Liver (tissue), 9 donors: ENCODE results near the gene COLEC12. TPM values are rescaled to one million over a fixed set of nuclear protein-coding genes. Genes with fewer than 3 reads are reported as not detected.

Experiments used
- DNase-seq: peaks from one replicate; pipeline ENCODE4 v3.0.0-alpha.2; 2017; ENCODE audit warnings: low spot score
- H3K27ac ChIP-seq, 2 donors: one replicate each; pipeline ENCODE4 v1.7.0; 2013; ENCODE audit warnings: inconsistent platforms in 2 of 2, low read length in 2 of 2, control low read depth in 1 of 2, low read depth in 1 of 2, mild to moderate bottlenecking in 1 of 2
- H3K27me3 ChIP-seq, 4 donors: one replicate each; pipeline versions ENCODE4 v1.6.1 to v1.7.0; 2013; ENCODE audit warnings: low read length in 3 of 4, inconsistent platforms in 1 of 4, mild to moderate bottlenecking in 1 of 4, moderate library complexity in 1 of 4; ENCODE audit not compliant: control insufficient read depth in 4 of 4, insufficient read depth in 4 of 4
- H3K36me3 ChIP-seq, 4 donors: one replicate each; pipeline versions ENCODE4 v1.6.1 to v1.7.0; 2013; ENCODE audit warnings: low read length in 3 of 4, mild to moderate bottlenecking in 3 of 4, low read depth in 1 of 4, moderate library complexity in 1 of 4; ENCODE audit not compliant: control insufficient read depth in 4 of 4, insufficient read depth in 3 of 4
- H3K4me1 ChIP-seq, 4 donors: one replicate each; pipeline versions ENCODE4 v1.6.1 to v1.7.0; 2013; ENCODE audit warnings: low read length in 3 of 4, mild to moderate bottlenecking in 3 of 4, moderate library complexity in 1 of 4; ENCODE audit not compliant: control insufficient read depth in 4 of 4, insufficient read depth in 4 of 4
- H3K4me3 ChIP-seq, 3 donors: one replicate each; pipeline versions ENCODE4 v1.6.1 to v1.7.0; 2013; ENCODE audit warnings: low read length in 3 of 3, control low read depth in 1 of 3, low read depth in 1 of 3, mild to moderate bottlenecking in 1 of 3
- H3K9ac ChIP-seq, 2 donors: one replicate each; pipeline ENCODE4 v1.7.0; 2013; ENCODE audit warnings: low read length in 2 of 2, mild to moderate bottlenecking in 2 of 2, moderate library complexity in 2 of 2, control low read depth in 1 of 2, low read depth in 1 of 2
- H3K9me3 ChIP-seq, 4 donors: one replicate each; pipeline versions ENCODE4 v1.6.1 to v1.7.0; 2013; ENCODE audit warnings: low read length in 3 of 4; ENCODE audit not compliant: control insufficient read depth in 4 of 4
- EGR1 ChIP-seq, 2 donors: IDR thresholded peaks; 2 replicates each; pipeline ENCODE4 v1.6.1; 2016 to 2018; ENCODE audit warnings: antibody characterized with exemption in 2 of 2, low read depth in 2 of 2
- FOXA1 ChIP-seq: IDR thresholded peaks from 2 replicates; pipeline ENCODE4 v1.6.1; 2016; ENCODE audit warnings: antibody characterized with exemption
- FOXA2 ChIP-seq: IDR thresholded peaks from 2 replicates; pipeline ENCODE4 v1.6.1; 2016; ENCODE audit warnings: antibody characterized with exemption
- GABPA ChIP-seq, 2 donors: IDR thresholded peaks in 1 of 2; conservative IDR thresholded peaks in 1 of 2; 2 replicates each; pipeline ENCODE4 v1.6.1; 2016; ENCODE audit warnings: antibody characterized with exemption in 2 of 2, mild to moderate bottlenecking in 1 of 2, moderate library complexity in 1 of 2
- HNF4A ChIP-seq, 2 donors: conservative IDR thresholded peaks; 2 replicates each; pipeline ENCODE4 v1.6.1; 2016; ENCODE audit warnings: antibody characterized with exemption in 2 of 2, mild to moderate bottlenecking in 2 of 2
- HNF4G ChIP-seq: IDR thresholded peaks from 2 replicates; pipeline ENCODE4 v1.6.1; 2016; ENCODE audit warnings: antibody characterized with exemption
- MAX ChIP-seq: IDR thresholded peaks from 2 replicates; pipeline ENCODE4 v1.6.1; 2016; ENCODE audit warnings: antibody characterized with exemption
- REST ChIP-seq: IDR thresholded peaks from 2 replicates; pipeline ENCODE4 v1.6.1; 2016; ENCODE audit warnings: antibody characterized with exemption, mild to moderate bottlenecking
- RXRA ChIP-seq, 2 donors: IDR thresholded peaks; 2 replicates each; pipeline ENCODE4 v1.6.1; 2017 to 2018; ENCODE audit warnings: antibody characterized with exemption in 2 of 2, mild to moderate bottlenecking in 1 of 2
- SP1 ChIP-seq: IDR thresholded peaks from 2 replicates; pipeline ENCODE4 v1.6.1; 2018; ENCODE audit warnings: antibody characterized with exemption, mild to moderate bottlenecking
- WGBS: extraction: QIAGEN DNeasy Blood & Tissue Kit; methylation state at CpG from one replicate; pipeline ENCODE4 v1.1.7; 2013; 5-methylcytosine and 5-hydroxymethylcytosine counted together
- polyA plus RNA-seq, 2 donors: library from polyadenylated mRNA; stranded (reverse) in 1 of 2; unstranded in 1 of 2; fragments of 200-250 nt in 1 of 2; fragments of >200 nt in 1 of 2; fragmentation: Nextera tagmentation in 1 of 2; extraction: Ambion mirVana in 1 of 2; gene quantifications; one replicate each; pipeline versions ENCODE4 v1.2.1 to v1.2.3, GENCODE V29; 2013 to 2015
- total RNA-seq, 2 donors: library from RNA; depleted of rRNA; stranded (reverse); fragments of >200 nt; gene quantifications; one replicate each; pipeline ENCODE4 v1.2.3, GENCODE V29; 2014
- TF ChIP-seq, protein P1 (sequence below): IDR thresholded peaks from 2 replicates; pipeline ENCODE4 v1.6.1; 2016; ENCODE audit warnings: antibody characterized with exemption
- TF ChIP-seq, protein P2 (sequence below): fragments of 150-350 bp; IDR thresholded peaks from 2 replicates; pipeline ENCODE4 v1.5.1; 2017; ENCODE audit warnings: improper control_type of control experiment, low read depth, low read length; ENCODE audit not compliant: missing input control
- donor health status: healthy.
- donor health status: healthy.
- donor health status: healthy.
- donor health status: healthy.
- donor health status: healthy.

The COLEC12 gene
- total and polyA plus RNA-seq, 4 donors, result 0.03 to 1.6 (median 0.28) TPM

GRCh38 chr18:498931-499775 lies 1.3 kb downstream of the COLEC12 start (continued):
- TF ChIP-seq SP1 (no peak), HNF4G (no peak), FOXA1 (no peak), HNF4A (conservative IDR thresholded peaks at IDR 0.05) (no peak), GABPA (IDR thresholded peaks at IDR 0.05 in 1 of 2, conservative IDR thresholded peaks at IDR 0.05 in 1 of 2) (no peak)
- TF ChIP-seq, protein P1, sequence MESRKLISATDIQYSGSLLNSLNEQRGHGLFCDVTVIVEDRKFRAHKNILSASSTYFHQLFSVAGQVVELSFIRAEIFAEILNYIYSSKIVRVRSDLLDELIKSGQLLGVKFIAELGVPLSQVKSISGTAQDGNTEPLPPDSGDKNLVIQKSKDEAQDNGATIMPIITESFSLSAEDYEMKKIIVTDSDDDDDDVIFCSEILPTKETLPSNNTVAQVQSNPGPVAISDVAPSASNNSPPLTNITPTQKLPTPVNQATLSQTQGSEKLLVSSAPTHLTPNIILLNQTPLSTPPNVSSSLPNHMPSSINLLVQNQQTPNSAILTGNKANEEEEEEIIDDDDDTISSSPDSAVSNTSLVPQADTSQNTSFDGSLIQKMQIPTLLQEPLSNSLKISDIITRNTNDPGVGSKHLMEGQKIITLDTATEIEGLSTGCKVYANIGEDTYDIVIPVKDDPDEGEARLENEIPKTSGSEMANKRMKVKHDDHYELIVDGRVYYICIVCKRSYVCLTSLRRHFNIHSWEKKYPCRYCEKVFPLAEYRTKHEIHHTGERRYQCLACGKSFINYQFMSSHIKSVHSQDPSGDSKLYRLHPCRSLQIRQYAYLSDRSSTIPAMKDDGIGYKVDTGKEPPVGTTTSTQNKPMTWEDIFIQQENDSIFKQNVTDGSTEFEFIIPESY, result no peak

- WGBS, result 68% methylated on average over 6 of the region's 6 CpGs
- Histone ChIP-seq H3K27me3 (peaks cover 0 to 11% (median 2%) of the 10 kb centered on the region in 4 donors), H3K27ac (no peak overlapping the region), H3K9ac (no peak overlapping the region), H3K4me3 (no peak overlapping the region), H3K9me3 (no peaks in the 10 kb centered on the region), H3K36me3 (no peaks in the 10 kb centered on the region), H3K4me1 (peaks cover 4 to 17% (median 11%) of the 10 kb centered on the region in 4 donors)
- TF ChIP-seq MAX (no peak), FOXA1 (no peak), HNF4G (no peak), RXRA (IDR thresholded peaks at IDR 0.05) (no peak), FOXA2 (no peak), REST (no peak)
- no peak for DNase-seq
Measured at GRCh38 chr18:497688-498087, 2.8 kb downstream of the COLEC12 start.

DNA sequence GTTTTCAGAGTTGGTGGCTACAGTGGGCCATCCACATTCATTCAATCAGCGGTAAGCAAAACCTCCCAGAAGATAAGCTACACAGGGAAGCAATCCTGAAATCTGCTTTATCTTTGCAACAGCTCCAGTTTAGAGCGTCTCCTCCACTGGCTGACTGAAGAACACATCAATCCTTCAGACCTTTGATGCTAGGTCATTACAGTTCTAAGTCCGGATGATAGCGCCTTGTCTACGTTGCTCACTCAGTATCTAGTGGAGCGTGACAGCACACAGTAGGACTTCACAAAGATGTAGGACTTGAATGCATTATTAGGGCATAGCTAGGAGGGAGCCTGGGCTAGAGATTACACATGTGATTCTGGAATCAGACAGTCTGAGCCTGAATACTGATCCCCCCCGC lies 5.0 kb downstream of the COLEC12 start:
- WGBS, result 78% methylated on average over 7 of the region's 7 CpGs
- H3K27me3 ChIP-seq, result peaks cover 0 to 7% (median 2%) of the 10 kb centered on the region in 4 donors

More for the DNA sequence above, 5.0 kb downstream of the COLEC12 start:
- H3K4me3 ChIP-seq, result no peak overlapping the region
- H3K9ac ChIP-seq, result no peak overlapping the region
- peaks cover 4 to 13% (median 6%) of the 10 kb centered on the region in 4 donors for H3K4me1 ChIP-seq
- no peak for DNase-seq
- H3K27ac ChIP-seq, result no peak overlapping the region
- no peaks in the 10 kb centered on the region for H3K9me3 ChIP-seq
- TF ChIP-seq EGR1 (IDR thresholded peaks at IDR 0.05; ENCODE audit: low read depth in 2 of 2), result no peak
- TF ChIP-seq, protein P1, result no peak
- TF ChIP-seq, protein P2, sequence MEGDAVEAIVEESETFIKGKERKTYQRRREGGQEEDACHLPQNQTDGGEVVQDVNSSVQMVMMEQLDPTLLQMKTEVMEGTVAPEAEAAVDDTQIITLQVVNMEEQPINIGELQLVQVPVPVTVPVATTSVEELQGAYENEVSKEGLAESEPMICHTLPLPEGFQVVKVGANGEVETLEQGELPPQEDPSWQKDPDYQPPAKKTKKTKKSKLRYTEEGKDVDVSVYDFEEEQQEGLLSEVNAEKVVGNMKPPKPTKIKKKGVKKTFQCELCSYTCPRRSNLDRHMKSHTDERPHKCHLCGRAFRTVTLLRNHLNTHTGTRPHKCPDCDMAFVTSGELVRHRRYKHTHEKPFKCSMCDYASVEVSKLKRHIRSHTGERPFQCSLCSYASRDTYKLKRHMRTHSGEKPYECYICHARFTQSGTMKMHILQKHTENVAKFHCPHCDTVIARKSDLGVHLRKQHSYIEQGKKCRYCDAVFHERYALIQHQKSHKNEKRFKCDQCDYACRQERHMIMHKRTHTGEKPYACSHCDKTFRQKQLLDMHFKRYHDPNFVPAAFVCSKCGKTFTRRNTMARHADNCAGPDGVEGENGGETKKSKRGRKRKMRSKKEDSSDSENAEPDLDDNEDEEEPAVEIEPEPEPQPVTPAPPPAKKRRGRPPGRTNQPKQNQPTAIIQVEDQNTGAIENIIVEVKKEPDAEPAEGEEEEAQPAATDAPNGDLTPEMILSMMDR, result no peak
- TF ChIP-seq FOXA2, result no peak
- no peaks in the 10 kb centered on the region for H3K36me3 ChIP-seq
